WTC11 (cell line): ENCODE data around the gene KIF6. TPM values are rescaled to one million over a fixed set of nuclear protein-coding genes. Genes with fewer than 3 reads are reported as not detected.

Experiments used
- ATAC-seq: fragments of 200-7000 bp; cut with Tn5 transposase; 2 replicates; pipeline ENCODE4 v1.10.0; 2021; ENCODE audit warnings: mild to moderate bottlenecking, moderate library complexity
- CTCF ChIA-PET: fragments of 300-600 bp; sonication (Branson Sonifier 250); formaldehyde crosslinking; loops from one replicate; lab custom pipeline; 2021; ENCODE audit warnings: antibody characterized with exemption; lab: Charles Lee
- POLR2A ChIA-PET: fragments of 350-600 bp; sonication (Branson Sonifier 250); formaldehyde crosslinking; loops from one replicate; lab custom pipeline; 2021; ENCODE audit warnings: antibody characterized with exemption; lab: Charles Lee
- DNase-seq: peaks from one replicate; pipeline ENCODE4 v3.0.0; 2021; ENCODE audit warnings: low spot score
- H3K27ac Mint-ChIP-seq: 2 replicates; pipeline ENCODE4 v1.8.0; 2021; ENCODE audit warnings: mixed read lengths
- H3K27me3 Mint-ChIP-seq: 2 replicates; pipeline ENCODE4 v1.8.0; 2021; ENCODE audit warnings: low read depth, mild to moderate bottlenecking, moderate library complexity, mixed read lengths
- H3K36me3 Mint-ChIP-seq: 2 replicates; pipeline ENCODE4 v1.8.0; 2021; ENCODE audit warnings: mixed read lengths
- H3K4me1 Mint-ChIP-seq: 2 replicates; pipeline ENCODE4 v1.8.0; 2022; ENCODE audit warnings: mixed read lengths
- H3K4me3 Mint-ChIP-seq: 2 replicates; pipeline ENCODE4 v1.8.0; 2021; ENCODE audit warnings: mild to moderate bottlenecking, moderate library complexity, mixed read lengths
- H3K9me3 Mint-ChIP-seq: 2 replicates; pipeline ENCODE4 v1.8.0; 2021; ENCODE audit warnings: mixed read lengths
- ATF2 ChIP-seq: sonication (generic); formaldehyde crosslinking; IDR thresholded peaks from 2 replicates; pipeline ENCODE4 v1.8.1; 2022; ENCODE audit warnings: low read depth, missing genetic modification reagents, borderline replicate concordance
- CREM ChIP-seq: sonication (generic); formaldehyde crosslinking; IDR thresholded peaks from 2 replicates; pipeline ENCODE4 v1.8.1; 2022; ENCODE audit warnings: mild to moderate bottlenecking, missing genetic modification reagents, moderate library complexity
- E2F5 ChIP-seq: sonication (generic); formaldehyde crosslinking; IDR thresholded peaks from 2 replicates; pipeline ENCODE4 v1.8.1; 2022; ENCODE audit warnings: mild to moderate bottlenecking, moderate library complexity, missing genetic modification reagents
- ERG ChIP-seq: fragments of 250-450 bp; sonication (Bioruptor Pico); IDR thresholded peaks from 2 replicates; pipeline ENCODE4 v1.8.0; 2021; ENCODE audit warnings: mild to moderate bottlenecking
- ETV6 ChIP-seq: sonication (generic); formaldehyde crosslinking; IDR thresholded peaks from 2 replicates; pipeline ENCODE4 v1.8.1; 2022; ENCODE audit warnings: mild to moderate bottlenecking, missing genetic modification reagents
- IRF1 ChIP-seq: sonication (generic); formaldehyde crosslinking; IDR thresholded peaks from 2 replicates; pipeline ENCODE4 v1.8.0; 2023; ENCODE audit warnings: missing genetic modification reagents
- JAZF1 ChIP-seq: fragments of 250-450 bp; sonication (Bioruptor Pico); IDR thresholded peaks from 2 replicates; pipeline ENCODE4 v1.9.0; 2021; ENCODE audit warnings: moderate library complexity, mild to moderate bottlenecking, inconsistent platforms
- NFE2L1 ChIP-seq: sonication (generic); formaldehyde crosslinking; IDR thresholded peaks from 2 replicates; pipeline ENCODE4 v1.8.1; 2023; ENCODE audit warnings: missing genetic modification reagents
- NR1H2 ChIP-seq: sonication (generic); formaldehyde crosslinking; IDR thresholded peaks from 2 replicates; pipeline ENCODE4 v1.9.0; 2021; ENCODE audit warnings: mild to moderate bottlenecking, moderate library complexity, missing genetic modification reagents
- NR2C2 ChIP-seq: sonication (generic); formaldehyde crosslinking; IDR thresholded peaks from 2 replicates; pipeline ENCODE4 v1.8.0; 2022; ENCODE audit warnings: mild to moderate bottlenecking, missing genetic modification reagents
- NR3C1 ChIP-seq: sonication (generic); formaldehyde crosslinking; conservative IDR thresholded peaks from 2 replicates; pipeline ENCODE4 v1.8.1; 2023; ENCODE audit warnings: low read depth, mild to moderate bottlenecking, missing genetic modification reagents
- SMAD4 ChIP-seq: sonication (generic); formaldehyde crosslinking; IDR thresholded peaks from 2 replicates; pipeline ENCODE4 v1.8.0; 2022; ENCODE audit warnings: mild to moderate bottlenecking, missing genetic modification reagents
- ZBTB43 ChIP-seq: sonication (generic); formaldehyde crosslinking; IDR thresholded peaks from 2 replicates; pipeline ENCODE4 v1.8.1; 2023; ENCODE audit warnings: mild to moderate bottlenecking, missing genetic modification reagents
- ZNF263 ChIP-seq: sonication (generic); formaldehyde crosslinking; IDR thresholded peaks from 2 replicates; pipeline ENCODE4 v1.8.1; 2022; ENCODE audit warnings: low read depth, mild to moderate bottlenecking, moderate library complexity, missing genetic modification reagents
- total RNA-seq: library from RNA; stranded (reverse); gene quantifications from 3 replicates; pipeline ENCODE4 v1.2.3, GENCODE V29; 2021

The KIF6 gene
- total RNA-seq, 1 experiment from 2014 or later = 0.57 TPM

- no peak overlapping the region for H3K4me3 Mint-ChIP-seq
- no peak overlapping the region for H3K27ac Mint-ChIP-seq
- peaks cover 36% of the 10 kb centered on the region for H3K36me3 Mint-ChIP-seq
- peaks cover 19% of the 10 kb centered on the region for H3K27me3 Mint-ChIP-seq
- ChIA-PET CTCF (interaction anchor here (0.8 kb wide), 1 partner anchor 129 kb away, joined by 3 read pairs; no protein-coding TSS in a partner anchor), POLR2A (no interaction called here)
- H3K9me3 Mint-ChIP-seq = peaks cover 43% of the 10 kb centered on the region
- TF ChIP-seq ETV6 (CRISPR knock-in tag) = no peak
- TF ChIP-seq ERG (CRISPR knock-in tag) = no peak
- TF ChIP-seq ATF2 = no peak
- no peak for TF ChIP-seq ZBTB43 (CRISPR knock-in tag)
- H3K4me1 Mint-ChIP-seq = peaks cover 31% of the 10 kb centered on the region
- no peak for ATAC-seq
- no peak for DNase-seq
Observed at GRCh38 chr6:39499053-39499452, 226.2 kb downstream of the KIF6 start.

GRCh38 chr6:39498096-39498495 lies 227.1 kb downstream of the KIF6 start:
- TF ChIP-seq NR1H2 (CRISPR knock-in tag) (no peak), IRF1 (CRISPR knock-in tag) (no peak)
- Mint-ChIP-seq H3K4me3 (no peak overlapping the region), H3K27ac (no peak overlapping the region), H3K4me1 (peaks cover 38% of the 10 kb centered on the region), H3K9me3 (peaks cover 34% of the 10 kb centered on the region), H3K36me3 (peaks cover 27% of the 10 kb centered on the region), H3K27me3 (peaks cover 14% of the 10 kb centered on the region)
- DNase-seq (no peak), ATAC-seq (no peak)
- POLR2A ChIA-PET = no interaction called here
- CTCF ChIA-PET = interaction anchor here (0.8 kb wide), 1 partner anchor 128 kb away, joined by 3 read pairs; no protein-coding TSS in a partner anchor

GRCh38 chr6:39496915-39497314 lies 228.3 kb downstream of the KIF6 start:
- Mint-ChIP-seq H3K9me3 (peaks cover 22% of the 10 kb centered on the region), H3K36me3 (peaks cover 15% of the 10 kb centered on the region), H3K4me1 (peaks cover 38% of the 10 kb centered on the region), H3K27me3 (peaks cover 4% of the 10 kb centered on the region; the same call in 1 of the 2 replicates), H3K4me3 (no peak overlapping the region), H3K27ac (no peak overlapping the region; the same call in 1 of the 2 replicates)
- ChIA-PET CTCF (no interaction called here), POLR2A (no interaction called here)
- DNase-seq (no peak), ATAC-seq (no peak)
- no peak for TF ChIP-seq E2F5 (CRISPR knock-in tag)
- no peak for TF ChIP-seq NR2C2
- no peak for TF ChIP-seq ZNF263

- H3K4me3 Mint-ChIP-seq = no peak overlapping the region
- peaks cover 18% of the 10 kb centered on the region for H3K9me3 Mint-ChIP-seq
Observed at GRCh38 chr6:39496456-39496855, 228.8 kb downstream of the KIF6 start.

More at GRCh38 chr6:39496456-39496855, 228.8 kb downstream of the KIF6 start:
- Mint-ChIP-seq H3K36me3 (peaks cover 11% of the 10 kb centered on the region), H3K27me3 (peaks cover 4% of the 10 kb centered on the region; the same call in 1 of the 2 replicates), H3K4me1 (peaks cover 38% of the 10 kb centered on the region), H3K27ac (0 out of 2 replicates have a peak overlapping the region, but pooled peaks have one; percentile 92)
- TF ChIP-seq NR3C1 (CRISPR knock-in tag) (no peak), JAZF1 (CRISPR knock-in tag) (no peak), CREM (CRISPR knock-in tag) (no peak), SMAD4 (CRISPR knock-in tag) (no peak), IRF1 (CRISPR knock-in tag) (no peak), NFE2L1 (CRISPR knock-in tag) (no peak)
- ChIA-PET POLR2A (no interaction called here), CTCF (no interaction called here)
- no peak for ATAC-seq
- DNase-seq = no peak
